H1 (cell line): ENCODE measurements around the gene OR11H6. TPM values are rescaled to one million over a fixed set of nuclear protein-coding genes. Genes with fewer than 3 reads are reported as not detected.

Experiments
- CTCF ChIA-PET: fragments of 300-600 bp; sonication (Branson Sonifier 250); formaldehyde crosslinking; loops from one replicate; lab custom pipeline; 2021; ENCODE audit not compliant: partially characterized antibody; lab: Charles Lee
- POLR2A ChIA-PET: fragments of 300-600 bp; sonication (Branson Sonifier 250); formaldehyde crosslinking; loops from one replicate; lab custom pipeline; 2021; ENCODE audit warnings: inconsistent platforms; ENCODE audit not compliant: partially characterized antibody; lab: Charles Lee
- DNase-seq, 2 experiments: peaks; one replicate each; pipeline versions ENCODE4 v3.0.0 to v3.0.0-alpha.2; 2010 to 2022; ENCODE audit warnings: low spot score in 2 of 2, low read depth in 1 of 2, mixed read lengths in 1 of 2
- FAIRE-seq: peaks from 2 replicates; lab custom pipeline; 2011; peaks lifted over from hg19 to GRCh38; lab: Jason Lieb, UNC
- H2AFZ ChIP-seq: 2 replicates; pipeline ENCODE4 v1.8.1; 2012; ENCODE audit warnings: low read length, inconsistent platforms
- H2AK5ac ChIP-seq: 2 replicates; pipeline ENCODE4 v1.6.1; 2013; ENCODE audit warnings: low read depth, low read length
- H2BK120ac ChIP-seq: replicated peaks from 2 replicates; pipeline ENCODE3; 2013; ENCODE audit warnings: low read depth, low read length, inconsistent platforms
- H2BK12ac ChIP-seq: 2 replicates; pipeline ENCODE4 v1.6.1; 2013; ENCODE audit warnings: low read depth, low read length
- H2BK15ac ChIP-seq: 2 replicates; pipeline ENCODE4 v1.6.1; 2013; ENCODE audit warnings: low read length
- H2BK20ac ChIP-seq: 2 replicates; pipeline ENCODE4 v1.6.1; 2013; ENCODE audit warnings: low read length
- H2BK5ac ChIP-seq: 2 replicates; pipeline ENCODE4 v1.6.1; 2013; ENCODE audit warnings: low read depth, low read length
- H3K14ac ChIP-seq: 2 replicates; pipeline ENCODE4 v1.6.1; 2013; ENCODE audit warnings: inconsistent platforms; ENCODE audit not compliant: insufficient read length
- H3K18ac ChIP-seq: 2 replicates; pipeline ENCODE4 v1.6.1; 2013; ENCODE audit warnings: low read length; ENCODE audit errors: extremely low read depth
- H3K23ac ChIP-seq: 2 replicates; pipeline ENCODE4 v1.6.1; 2013; ENCODE audit warnings: inconsistent platforms; ENCODE audit not compliant: insufficient read length
- H3K23me2 ChIP-seq: 2 replicates; pipeline ENCODE4 v1.6.1; 2013; ENCODE audit warnings: low read depth, low read length
- H3K27ac ChIP-seq: 2 replicates; pipeline ENCODE4 v1.6.1; 2011; ENCODE audit warnings: low read depth, low read length, inconsistent platforms
- H3K27me3 ChIP-seq, 4 experiments: replicated peaks in 1 of 4; 1 replicate in 1 of 4; 2 replicates in 3 of 4; pipeline versions ENCODE4 v1.6.1 to v1.8.1; 2011 to 2013; ENCODE audit warnings: low read length in 3 of 4, mild to moderate bottlenecking in 3 of 4, inconsistent platforms in 2 of 4, mixed read lengths in 2 of 4, moderate library complexity in 1 of 4; ENCODE audit not compliant: control insufficient read depth in 3 of 4, insufficient read depth in 3 of 4; ENCODE audit errors: extremely low read depth in 1 of 4
- H3K36me3 ChIP-seq, 4 experiments: 2 replicates each; pipeline versions ENCODE4 v1.6.1 to v1.8.1; 2011 to 2013; ENCODE audit warnings: mild to moderate bottlenecking in 4 of 4, low read length in 3 of 4, moderate library complexity in 2 of 4, control low read depth in 1 of 4, inconsistent platforms in 1 of 4; ENCODE audit not compliant: insufficient read depth in 4 of 4, control insufficient read depth in 2 of 4
- H3K4ac ChIP-seq: replicated peaks from 2 replicates; pipeline ENCODE3; 2013; ENCODE audit warnings: low read length, low read depth, mixed read lengths, inconsistent platforms; ENCODE audit not compliant: insufficient read length
- H3K4me1 ChIP-seq, 4 experiments: replicated peaks in 1 of 4; 1 replicate in 1 of 4; 2 replicates in 3 of 4; pipeline versions ENCODE4 v1.6.1 to v1.8.1; 2011 to 2013; ENCODE audit warnings: low read length in 3 of 4, inconsistent platforms in 2 of 4, mixed read lengths in 1 of 4; ENCODE audit not compliant: insufficient read depth in 4 of 4, control insufficient read depth in 3 of 4
- H3K4me2 ChIP-seq, 2 experiments: 2 replicates each; pipeline versions ENCODE4 v1.6.1 to v1.8.1; 2011 to 2013; ENCODE audit warnings: low read depth in 2 of 2, low read length in 2 of 2, control low read depth in 1 of 2, inconsistent platforms in 1 of 2, mild to moderate bottlenecking in 1 of 2; ENCODE audit not compliant: insufficient read depth in 1 of 2
- H3K4me3 ChIP-seq, 4 experiments: fragments of 200-600, 300-600 bp in 1 of 4; sonication (generic), shearing (Covaris generic), sonication (Bioruptor Twin) in 1 of 4; 2 replicates each; pipeline versions ENCODE4 v1.5.1 to v1.8.1; 2011 to 2016; ENCODE audit warnings: low read length in 4 of 4, low read depth in 3 of 4, control low read depth in 2 of 4, inconsistent platforms in 2 of 4, mild to moderate bottlenecking in 2 of 4, mixed read lengths in 1 of 4, moderate library complexity in 1 of 4; ENCODE audit not compliant: insufficient read depth in 2 of 4; ENCODE audit errors: extremely low read depth in 1 of 4
- H3K56ac ChIP-seq: replicated peaks from 2 replicates; pipeline ENCODE3; 2013; ENCODE audit warnings: low read depth, mild to moderate bottlenecking, mixed read lengths, low read length, inconsistent platforms; ENCODE audit not compliant: insufficient read length
- H3K79me1 ChIP-seq: 2 replicates; pipeline ENCODE4 v1.6.1; 2013; ENCODE audit warnings: low read depth, low read length, control low read depth
- H3K79me2 ChIP-seq, 2 experiments: 2 replicates each; pipeline versions ENCODE4 v1.6.1 to v1.8.1; 2012 to 2013; ENCODE audit warnings: low read length in 2 of 2, mild to moderate bottlenecking in 2 of 2, inconsistent platforms in 1 of 2; ENCODE audit not compliant: insufficient read depth in 2 of 2, control insufficient read depth in 1 of 2
- H3K9ac ChIP-seq, 4 experiments: replicated peaks in 1 of 4; 1 replicate in 1 of 4; 2 replicates in 3 of 4; pipeline versions ENCODE4 v1.6.1 to v1.8.1; 2011 to 2013; ENCODE audit warnings: low read depth in 3 of 4, low read length in 3 of 4, control low read depth in 2 of 4, mild to moderate bottlenecking in 2 of 4, moderate library complexity in 2 of 4, inconsistent platforms in 1 of 4; ENCODE audit errors: extremely low read depth in 1 of 4
- H3K9me3 ChIP-seq, 2 experiments: 2 replicates each; pipeline versions ENCODE4 v1.6.1 to v1.8.1; 2012 to 2013; ENCODE audit warnings: mild to moderate bottlenecking in 2 of 2, moderate library complexity in 2 of 2, control low read depth in 1 of 2, inconsistent platforms in 1 of 2, low read depth in 1 of 2, low read length in 1 of 2, mixed read lengths in 1 of 2; ENCODE audit not compliant: insufficient read depth in 2 of 2
- H4K20me1 ChIP-seq, 2 experiments: replicated peaks in 1 of 2; 2 replicates each; pipeline versions ENCODE3 to v1.8.1; 2011 to 2013; ENCODE audit warnings: inconsistent platforms in 2 of 2, low read length in 2 of 2, mild to moderate bottlenecking in 1 of 2; ENCODE audit not compliant: insufficient read depth in 2 of 2, control insufficient read depth in 1 of 2
- H4K5ac ChIP-seq: 2 replicates; pipeline ENCODE4 v1.6.1; 2013; ENCODE audit warnings: low read length, low read depth, mixed read lengths, inconsistent platforms; ENCODE audit not compliant: insufficient read length
- H4K8ac ChIP-seq: 2 replicates; pipeline ENCODE4 v1.8.0; 2013; ENCODE audit warnings: mild to moderate bottlenecking, moderate library complexity, low read length, inconsistent platforms; ENCODE audit not compliant: insufficient read depth; ENCODE audit errors: extremely low read depth
- H4K91ac ChIP-seq: replicated peaks from 2 replicates; pipeline ENCODE3; 2013; ENCODE audit warnings: low read length, mixed read lengths, inconsistent platforms; ENCODE audit not compliant: insufficient read length
- EP300 ChIP-seq, 2 experiments: IDR thresholded peaks; 1 replicate in 1 of 2; 2 replicates in 1 of 2; pipeline ENCODE4 v1.6.1; 2011 to 2012; ENCODE audit warnings: low read depth in 2 of 2, low read length in 2 of 2, mild to moderate bottlenecking in 2 of 2, borderline replicate concordance in 1 of 2, inconsistent platforms in 1 of 2, moderate library complexity in 1 of 2
- GABPA ChIP-seq: IDR thresholded peaks from 2 replicates; pipeline ENCODE4 v1.6.1; 2011; ENCODE audit warnings: mild to moderate bottlenecking, low read length, moderate library complexity, borderline replicate concordance; ENCODE audit not compliant: insufficient read depth
- RBBP5 ChIP-seq: IDR thresholded peaks from 2 replicates; pipeline ENCODE4 v1.7.1; 2012; ENCODE audit warnings: low read depth, mild to moderate bottlenecking, inconsistent platforms, low read length, moderate library complexity, borderline replicate concordance
- WGBS, 2 experiments: shearing (Covaris generic) in 1 of 2; methylation state at CpG; one replicate each; pipeline versions ENCODE4 v1.1.6 to v1.1.7; 2013 to 2015; ENCODE audit warnings: low lambda C conversion rate in 2 of 2, mixed read lengths in 2 of 2, inconsistent platforms in 1 of 2, low coverage in 1 of 2, missing lambda C conversion rate in 1 of 2; ENCODE audit not compliant: insufficient replicate concordance in 2 of 2, insufficient coverage in 1 of 2, insufficient read length in 1 of 2; ENCODE audit errors: extremely low coverage in 1 of 2, missing lambda C conversion rate in 1 of 2; 5-methylcytosine and 5-hydroxymethylcytosine counted together
- polyA plus RNA-seq, 7 experiments: library from polyadenylated mRNA; depleted of rRNA in 3 of 7; stranded (reverse) in 5 of 7; unstranded in 2 of 7; fragments of >200 nt in 5 of 7; fragments of 200-250 nt in 2 of 7; gene quantifications; 1 replicate in 5 of 7; 2 replicates in 1 of 7; 4 replicates in 1 of 7; pipeline versions ENCODE4 v1.2.1 to v1.2.3, GENCODE V29; 2011 to 2013; ENCODE audit warnings: missing spikeins in 2 of 7, mixed read lengths in 2 of 7
- total RNA-seq: library from RNA; stranded (reverse); fragmentation: NEBNext Ultra II Directional; extraction: Animal tissue kit (Norgen Biotek cat#: 25700); gene quantifications from 2 replicates; pipeline ENCODE4 v1.2.1, GENCODE V29; 2021

Gene OR11H6
- total and polyA plus RNA-seq, 2 of the 8 experiments (the other 6 are each of a cell fraction or from before 2014, with no cell fraction given): not detected

- Histone ChIP-seq H3K23me2 (no peaks in the 10 kb centered on the region), H3K4me1 (no peaks in the 10 kb centered on the region), H3K9me3 (peaks cover 59 to 76% of the 10 kb centered on the region in 2 experiments), H3K56ac (no peak within 1 kb of the TSS), H4K8ac (no peak within 1 kb of the TSS), H2BK5ac (no peak within 1 kb of the TSS), H2AK5ac (no peak within 1 kb of the TSS), H4K20me1 (no peaks in the 10 kb centered on the region), H3K4ac (no peak within 1 kb of the TSS), H3K9ac (no peak within 1 kb of the TSS), H3K4me2 (no peak within 1 kb of the TSS), H2AFZ (no peak within 1 kb of the TSS), H4K5ac (no peak within 1 kb of the TSS), H3K14ac (no peak within 1 kb of the TSS), H3K36me3 (no peaks in the 10 kb centered on the region), H2BK12ac (no peak within 1 kb of the TSS), H4K91ac (no peak within 1 kb of the TSS), H2BK15ac (no peak within 1 kb of the TSS), H3K23ac (no peak within 1 kb of the TSS), H3K79me2 (no peaks in the 10 kb centered on the region), H3K27me3 (no peaks in the 10 kb centered on the region), H2BK120ac (no peak within 1 kb of the TSS), H3K27ac (no peak within 1 kb of the TSS), H3K79me1 (no peaks in the 10 kb centered on the region), H3K4me3 (no peak within 1 kb of the TSS), H3K18ac (no peak within 1 kb of the TSS), H2BK20ac (no peak within 1 kb of the TSS)
- WGBS, 2 experiments: 35% methylated on average over 1 of the region's 1 CpG; no CpG with 5 or more reads in 1 of the 2 experiments
- ChIA-PET POLR2A (no interaction called here), CTCF (interaction anchor here (0.7 kb wide), 1 partner anchor 140 kb away, joined by 3 read pairs; no protein-coding TSS in a partner anchor)
- no peak for FAIRE-seq
- no peak for TF ChIP-seq RBBP5
- no peak for TF ChIP-seq EP300 (IDR thresholded peaks at IDR 0.05; ENCODE audit: borderline replicate concordance in 1 of 2, low read depth in 2 of 2, low read length in 2 of 2)
- no peak for TF ChIP-seq GABPA
- DNase-seq: no peak
Observed at GRCh38 chr14:20190596-20190995, 32.9 kb upstream of the OR11H6 start, which contains the start of gene OR11G2. Gene OR11G2, plus strand, starts transcription at chr14:20190896. Its CDS starts 6,542 bp downstream, at chr14:20197438.
